Activated effector memory CD4-positive, alpha-beta T cell treated with anti-CD3 and anti-CD28 coated beads, Interleukin-2, amount 50 U/mL, for 16 hours (primary cell): ENCODE results near the gene FGD6.

Experiments
- DNase-seq: peaks from one replicate; pipeline ENCODE4 v3.0.0-alpha.2; 2020

The FGD6 gene

DNA sequence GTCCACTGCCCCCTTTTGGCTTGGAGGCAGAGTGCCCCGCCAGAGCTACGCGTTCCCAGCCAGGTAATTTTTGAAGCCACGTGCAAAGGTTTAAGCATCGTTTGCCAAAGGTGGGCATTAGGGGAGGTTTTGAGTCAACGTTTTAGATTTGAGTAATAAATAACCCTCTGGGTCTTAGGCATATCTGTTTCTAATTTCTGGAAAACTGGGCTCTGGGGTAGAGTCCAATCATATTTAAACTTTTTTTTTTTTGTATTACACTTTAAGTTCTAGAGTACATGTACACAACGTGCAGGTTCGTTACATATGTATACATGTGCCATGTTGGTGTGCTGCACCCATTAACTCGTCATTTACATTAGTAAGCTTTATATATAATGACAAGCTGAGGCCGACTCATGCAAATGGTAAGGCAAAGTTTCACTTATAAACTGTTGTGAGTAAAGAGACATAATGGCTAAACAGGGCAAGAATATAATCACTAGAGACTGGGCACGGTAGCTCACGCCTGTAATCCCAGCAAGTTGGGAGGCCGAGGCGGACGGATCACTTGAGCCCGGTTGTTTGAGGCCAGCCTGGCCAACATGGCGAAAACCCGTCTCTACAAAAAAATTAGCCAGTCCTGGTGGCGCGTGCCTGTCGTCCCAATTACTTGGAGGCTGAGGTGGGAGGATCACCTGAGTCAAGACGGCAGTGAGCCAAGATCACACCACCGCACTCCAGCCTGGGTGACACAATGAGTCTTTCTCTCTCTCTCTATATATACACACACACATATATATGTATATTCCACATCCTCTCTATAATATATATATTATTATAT, 143.4 kb downstream of the FGD6 start:
- DNase-seq, result no peak

DNA sequence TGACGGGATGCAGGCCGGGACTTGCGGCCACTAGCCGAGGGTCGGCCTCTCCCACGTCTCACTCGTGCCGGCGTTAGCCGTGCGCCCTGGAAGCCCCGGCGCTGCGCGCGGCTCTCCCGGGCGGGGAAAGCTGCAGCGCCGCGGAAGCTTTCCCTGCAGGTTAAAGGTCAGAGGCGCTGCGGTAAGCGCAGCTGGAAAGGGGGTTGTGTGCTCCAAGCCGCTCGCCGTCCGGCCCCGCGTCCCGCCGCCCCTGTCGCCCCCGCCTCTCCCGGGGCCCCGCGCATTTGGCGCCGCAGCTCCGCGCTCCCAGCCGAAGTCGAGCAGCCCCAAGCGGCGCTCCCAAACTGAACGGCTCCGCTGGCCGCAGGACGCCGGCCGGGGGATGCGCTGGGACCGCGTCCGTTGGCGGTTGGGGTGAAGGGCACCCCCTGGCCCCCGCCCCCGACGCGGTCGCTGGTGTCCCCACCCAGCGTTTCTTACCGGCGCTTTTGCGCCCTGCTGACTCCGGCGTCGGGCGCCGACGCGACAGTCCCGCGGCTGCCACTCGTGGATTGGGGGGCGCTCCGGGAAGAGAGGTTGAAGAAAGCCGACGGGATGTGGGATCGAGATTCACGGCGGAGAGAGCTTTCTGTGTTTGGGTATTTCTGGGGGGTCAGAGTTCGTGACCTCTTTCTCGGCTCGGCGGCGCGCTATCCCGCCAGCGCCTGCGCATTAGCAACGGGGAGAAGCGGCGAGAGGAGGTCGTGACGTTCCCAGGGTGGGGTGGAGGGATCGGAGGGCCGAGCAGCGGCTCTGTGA, 144.2 kb downstream of the FGD6 start, which contains the start of gene NR2C1:
TSS of gene NR2C1 (minus strand) at position 719 of the 798 bp plus-strand sequence. CDS start 6,234 bp downstream, outside the sequence.
- DNase-seq, result peak; percentile 96

DNA sequence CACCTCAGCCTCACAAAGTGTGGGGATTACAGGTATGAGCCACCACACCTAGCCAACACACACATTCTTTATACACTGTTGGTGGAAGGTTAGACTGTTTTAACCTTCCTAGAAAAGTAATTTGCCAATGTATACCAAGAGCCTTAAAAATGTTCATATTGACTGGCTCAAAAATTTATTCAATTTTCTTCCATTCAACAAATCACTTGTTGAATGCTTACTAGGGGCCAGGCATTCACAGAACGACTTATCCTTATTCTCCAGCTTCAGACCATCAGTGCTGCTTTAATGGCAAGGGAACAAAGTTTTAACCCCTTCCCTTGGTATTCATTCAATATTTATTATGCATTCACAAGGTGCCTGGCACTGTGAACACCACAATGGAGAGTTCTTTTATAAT, 146.9 kb downstream of the FGD6 start:
- no peak for DNase-seq

DNA sequence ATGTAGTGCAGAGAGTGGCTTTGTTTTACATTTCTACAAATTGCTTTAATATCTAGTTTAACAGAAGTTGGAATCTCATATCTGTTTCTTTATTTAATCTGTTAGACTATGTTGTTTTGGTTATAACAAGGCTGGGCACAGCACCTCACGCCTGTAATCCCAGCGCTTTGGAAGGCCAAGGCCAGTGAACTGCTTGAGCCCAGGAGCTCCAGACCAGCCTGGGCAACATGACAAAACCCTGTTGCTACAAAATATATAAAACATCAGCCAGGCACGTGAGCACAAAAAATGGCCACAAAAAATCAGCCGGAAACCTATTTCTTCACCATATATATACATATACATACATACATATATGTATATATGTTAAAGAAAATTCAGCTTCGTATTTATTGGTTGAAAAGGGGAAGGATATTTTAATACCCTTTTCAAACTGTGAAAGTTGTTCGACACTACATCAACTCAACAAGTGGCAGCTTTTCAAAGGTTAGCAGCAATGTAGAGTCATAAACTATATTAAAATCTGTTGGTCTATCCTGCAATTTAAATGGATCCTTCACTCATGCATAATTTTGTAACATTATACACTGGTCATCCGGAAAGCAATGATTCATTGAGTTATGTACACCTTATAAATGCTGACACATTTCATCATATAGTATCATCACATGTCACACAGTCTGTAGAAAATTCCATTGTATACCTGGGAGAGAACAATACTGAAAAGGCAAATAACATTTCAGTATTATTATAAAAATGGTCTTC, 151.0 kb downstream of the FGD6 start:
- no peak for DNase-seq

DNA sequence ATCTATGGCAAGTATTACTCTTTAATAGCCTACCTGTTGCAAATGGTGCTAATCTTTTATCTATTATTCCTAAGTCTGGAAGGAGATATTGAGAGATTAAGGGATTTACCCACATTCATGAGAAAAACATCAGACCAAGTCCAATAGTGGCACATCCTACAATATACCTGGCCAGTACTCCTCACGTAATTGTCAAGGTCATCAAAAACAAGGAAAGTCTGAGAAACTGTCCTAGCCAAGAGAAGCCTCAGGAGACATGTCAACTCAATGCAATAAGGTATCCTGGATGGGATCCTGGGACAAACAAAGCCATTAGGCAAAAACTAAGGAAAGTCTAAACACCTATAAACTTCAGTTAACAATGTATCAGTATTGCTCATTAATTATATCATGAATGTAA, 156.3 kb downstream of the FGD6 start:
- no peak for DNase-seq

DNA sequence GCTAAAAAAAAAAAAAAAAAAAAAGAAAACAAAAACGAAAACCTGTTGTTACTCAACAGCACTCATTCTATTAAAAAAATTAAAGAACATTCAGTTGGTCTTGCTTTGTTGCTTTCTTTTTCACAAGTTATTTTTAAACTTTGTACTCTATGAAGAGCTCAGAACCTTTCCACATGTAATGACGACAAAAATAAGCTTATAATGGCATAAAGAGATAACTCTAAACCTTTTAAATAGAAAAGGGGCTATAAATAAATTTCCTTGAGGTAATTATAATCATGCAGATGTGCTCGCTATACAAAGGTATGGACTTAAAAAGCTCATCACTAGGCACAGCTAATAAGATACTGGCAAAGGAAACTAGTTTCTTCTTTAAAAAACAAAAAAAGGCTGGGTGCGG, 157.3 kb downstream of the FGD6 start:
- no peak for DNase-seq

DNA sequence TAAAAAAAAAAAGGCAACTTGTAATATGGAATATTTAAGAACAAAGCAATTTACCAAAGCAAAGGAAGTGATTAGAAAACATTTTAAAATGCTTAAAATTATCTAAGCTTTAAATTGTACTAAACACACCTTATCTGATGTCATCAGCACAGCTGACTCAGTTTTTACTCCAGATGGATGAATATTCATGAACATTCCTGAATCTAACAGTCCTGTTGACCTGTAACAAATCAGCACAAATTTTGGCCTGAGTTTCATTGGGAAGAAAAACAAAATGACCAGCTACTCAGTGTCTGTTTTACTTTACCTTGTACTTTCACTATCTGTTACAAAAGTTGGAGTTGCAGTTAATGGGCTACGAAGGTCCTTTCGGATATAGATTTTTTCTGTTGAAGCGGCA, 159.8 kb downstream of the FGD6 start:
- no peak for DNase-seq

DNA sequence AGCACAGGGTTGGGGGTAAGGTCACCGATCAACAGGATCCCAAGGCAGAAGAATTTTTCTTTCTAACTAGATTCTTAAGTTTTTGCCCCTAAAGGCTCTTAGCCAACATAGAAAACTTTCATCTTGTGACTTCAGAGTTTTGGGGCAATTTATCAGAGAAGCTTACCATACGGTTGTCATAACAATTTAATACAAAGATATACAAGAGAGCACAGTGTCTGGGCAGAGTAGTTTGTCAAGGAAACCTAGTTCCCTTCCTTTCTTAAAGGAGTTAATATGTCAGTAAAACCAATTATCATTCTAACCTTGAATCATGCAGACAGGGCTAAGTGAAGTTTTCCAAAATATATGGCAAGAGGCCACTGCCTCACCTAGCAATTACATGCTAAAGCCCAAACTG, 162.2 kb downstream of the FGD6 start:
- DNase-seq, result no peak

DNA sequence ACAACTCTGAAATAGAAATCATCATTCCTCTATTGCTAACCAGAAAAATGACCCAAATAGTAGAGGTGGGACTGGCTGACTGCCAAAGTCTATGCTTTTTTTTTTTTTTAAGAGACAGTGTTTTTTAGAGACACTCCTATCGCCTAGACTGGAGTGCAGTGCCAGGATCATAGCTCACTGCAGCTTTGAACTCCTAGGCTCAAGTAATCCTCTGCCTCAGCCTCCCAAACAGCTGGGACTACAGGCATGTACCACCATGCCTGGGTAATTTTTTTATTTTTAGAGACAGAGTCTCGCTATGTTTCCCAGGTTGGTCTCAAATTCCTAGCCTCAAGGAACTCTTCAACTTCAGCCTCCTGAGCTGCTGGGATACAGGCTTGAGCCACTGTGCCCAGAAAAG, 163.1 kb downstream of the FGD6 start:
- DNase-seq, result no peak

DNA sequence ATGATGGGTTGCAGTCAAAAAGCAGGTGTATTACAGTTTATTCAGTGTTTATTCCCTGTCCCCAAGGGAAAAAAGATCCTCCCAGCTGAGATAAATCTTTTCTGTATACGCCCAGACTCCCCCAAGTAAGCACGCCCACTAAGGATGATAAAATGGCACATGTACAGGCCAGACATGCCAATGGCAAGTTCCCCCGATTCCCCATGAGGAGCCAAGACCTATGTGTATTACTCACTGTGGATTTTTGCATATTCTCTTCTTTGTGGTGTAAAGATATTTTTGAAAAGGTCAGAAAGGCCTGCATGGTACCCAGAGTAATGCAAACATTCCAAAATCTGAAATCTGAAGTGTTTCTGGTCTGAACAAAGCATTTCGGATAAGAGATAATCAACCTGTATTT, 166.0 kb downstream of the FGD6 start:
- no peak for DNase-seq

DNA sequence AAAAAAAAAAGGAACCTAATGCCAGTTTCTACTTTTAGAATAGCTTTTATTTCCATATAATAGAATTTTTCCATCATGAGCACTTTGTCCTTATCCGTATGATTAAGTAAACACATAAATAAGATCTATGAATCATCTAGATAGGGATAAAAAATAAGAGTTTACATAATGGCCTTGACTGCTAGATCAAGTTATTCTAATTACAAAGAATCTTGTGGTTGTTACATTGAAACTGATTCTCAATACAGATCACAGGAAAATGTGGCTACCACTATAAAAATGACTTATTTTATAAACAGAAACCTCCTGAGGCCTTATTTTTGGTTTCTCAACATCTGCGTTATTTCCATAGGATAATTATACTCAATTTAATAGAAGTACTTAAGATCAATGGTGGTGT, 179.4 kb downstream of the FGD6 start:
- DNase-seq, result no peak

DNA sequence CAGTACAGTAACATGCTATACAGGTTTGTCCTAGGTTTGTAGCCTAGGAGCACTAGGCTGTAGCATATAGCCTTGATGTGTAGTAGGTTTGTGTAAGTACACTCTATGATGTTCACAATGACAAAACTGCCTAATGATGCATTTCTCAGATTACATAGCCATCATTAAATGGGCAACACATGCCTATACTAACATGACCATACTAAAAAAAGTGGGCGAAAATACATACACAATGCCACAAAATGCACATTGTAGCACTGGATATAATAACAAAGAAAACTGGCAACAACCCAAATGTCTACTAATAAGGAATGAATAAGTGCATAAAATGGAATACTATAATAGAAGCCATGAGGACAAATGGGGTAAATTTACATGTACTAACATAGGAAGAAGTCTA, 182.5 kb downstream of the FGD6 start:
- no peak for DNase-seq
